Measurements from ENCODE around the gene GSN.
"Not testable (repeated sequence)": the region's sequence is repeated elsewhere in the genome, so short reads cannot be mapped to it uniquely, and the experiment has no call there.

GSN gene

DNA sequence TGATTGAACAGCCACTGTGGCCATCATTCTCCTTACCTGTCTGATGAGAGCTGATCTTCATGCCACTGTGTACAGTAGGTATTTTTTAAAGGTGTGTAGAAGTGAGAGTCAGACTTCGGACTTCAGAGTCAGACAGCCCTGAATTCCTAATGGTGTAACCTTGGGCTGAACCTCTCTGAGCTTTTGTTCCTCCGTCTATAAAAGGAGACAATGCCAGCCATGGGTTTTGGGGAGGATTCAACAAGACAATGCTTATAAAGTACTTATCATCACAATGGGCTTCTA is 18.7 kb downstream of the GSN start:
- H3K9me3 ChIP-seq, result no peaks in the 10 kb centered on the region
- DNase-seq, result no peak
- H3K36me3 ChIP-seq, result no peaks in the 10 kb centered on the region
- no peak for TF ChIP-seq CTCF (IDR thresholded peaks at IDR 0.05; ENCODE audit: low read depth, low read length)
- H3K4me1 ChIP-seq, result no peaks in the 10 kb centered on the region; the same call in 1 of the 2 replicates
- H3K27me3 ChIP-seq, result no peaks in the 10 kb centered on the region
- H3K4me3 ChIP-seq (ENCODE audit: low read depth, low read length), result no peak overlapping the region

GRCh38 chr9:121286973-121287741 is 19.2 kb downstream of the GSN start:
- Histone ChIP-seq H3K4me1 (no peaks in the 10 kb centered on the region; the same call in 1 of the 2 replicates), H3K9me3 (no peaks in the 10 kb centered on the region), H3K36me3 (no peaks in the 10 kb centered on the region), H3K27me3 (no peaks in the 10 kb centered on the region), H3K4me3 (ENCODE audit: low read depth, low read length) (no peak overlapping the region)
- peak; percentile 55 for DNase-seq
- TF ChIP-seq CTCF (IDR thresholded peaks at IDR 0.05; ENCODE audit: low read depth, low read length), result no peak

DNA sequence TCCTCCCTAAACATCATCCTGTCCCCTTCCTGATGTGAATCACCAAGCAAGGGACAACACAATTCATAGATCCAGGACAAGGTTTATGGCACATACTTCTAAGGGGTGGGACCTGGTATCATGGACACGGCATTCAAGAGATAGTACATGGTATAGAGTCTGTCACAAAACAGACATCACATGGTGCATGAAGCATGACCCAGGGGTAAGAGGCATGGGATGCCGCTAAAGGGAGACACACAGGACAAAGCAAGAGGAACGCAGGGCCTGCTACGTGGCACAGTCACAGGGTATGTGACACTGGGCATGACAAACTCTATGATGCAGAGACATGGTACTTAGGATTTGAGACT is 20.7 kb downstream of the GSN start:
- no peak for DNase-seq
- no peaks in the 10 kb centered on the region; the same call in 1 of the 2 replicates for H3K4me1 ChIP-seq
- H3K36me3 ChIP-seq, result no peaks in the 10 kb centered on the region
- no peaks in the 10 kb centered on the region for H3K9me3 ChIP-seq
- H3K27me3 ChIP-seq, result no peaks in the 10 kb centered on the region
- H3K4me3 ChIP-seq (ENCODE audit: low read depth, low read length), result no peak overlapping the region
- no peak for TF ChIP-seq CTCF (IDR thresholded peaks at IDR 0.05; ENCODE audit: low read depth, low read length)

- Histone ChIP-seq H3K9me3 (no peaks in the 10 kb centered on the region), H3K27me3 (no peaks in the 10 kb centered on the region), H3K4me3 (ENCODE audit: low read depth, low read length) (no peak overlapping the region), H3K4me1 (no peaks in the 10 kb centered on the region; the same call in 1 of the 2 replicates), H3K36me3 (no peaks in the 10 kb centered on the region)
- TF ChIP-seq CTCF (IDR thresholded peaks at IDR 0.05; ENCODE audit: low read depth, low read length), result no peak
- DNase-seq, result no peak
These were observed 21.2 kb downstream of the GSN start for GRCh38 chr9:121289026-121289771.

GRCh38 chr9:121289772-121290370 is 21.9 kb downstream of the GSN start:
- no peak for DNase-seq
- Histone ChIP-seq H3K27me3 (no peaks in the 10 kb centered on the region), H3K4me1 (no peaks in the 10 kb centered on the region; the same call in 1 of the 2 replicates), H3K9me3 (no peaks in the 10 kb centered on the region), H3K4me3 (ENCODE audit: low read depth, low read length) (no peak overlapping the region), H3K36me3 (no peaks in the 10 kb centered on the region)
- TF ChIP-seq CTCF (IDR thresholded peaks at IDR 0.05; ENCODE audit: low read depth, low read length), result no peak

DNA sequence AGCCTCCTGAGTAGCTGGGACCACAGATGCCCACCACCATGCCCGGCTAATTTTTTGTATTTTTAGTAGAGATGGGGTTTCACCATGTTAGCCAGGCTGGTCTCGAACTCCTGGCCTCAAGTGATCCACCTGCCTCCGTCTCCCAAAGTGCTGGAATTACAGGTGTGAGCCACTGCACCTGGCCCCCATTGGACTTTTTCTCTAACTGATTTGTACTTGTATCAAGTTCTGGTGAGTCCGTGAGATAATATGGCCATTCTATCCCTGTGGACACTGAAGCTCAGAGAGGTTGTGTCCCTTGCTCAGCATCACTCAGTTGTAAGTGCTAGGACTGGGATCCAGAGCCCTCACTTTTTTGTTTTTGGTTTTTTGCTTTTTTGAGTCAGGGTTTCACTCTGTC is 23.6 kb downstream of the GSN start:
- H3K4me3 ChIP-seq (ENCODE audit: low read depth, low read length); H3K9me3 ChIP-seq; H3K36me3 ChIP-seq; H3K4me1 ChIP-seq; H3K27me3 ChIP-seq; DNase-seq: not testable (repeated sequence)
